Panc1 (cell line): ENCODE results near the gene CES1.
"Not testable (repeated sequence)": the region's sequence is repeated elsewhere in the genome, so short reads cannot be mapped to it uniquely, and the experiment has no call there.

ENCODE experiments used
- CTCF ChIP-seq: fragments of 450-650 bp; IDR thresholded peaks from 2 replicates; pipeline ENCODE4 v1.5.1; 2017; ENCODE audit warnings: mild to moderate bottlenecking
- POLR2AphosphoS5 ChIP-seq: IDR thresholded peaks from 2 replicates; pipeline ENCODE4 v1.6.1; 2012; ENCODE audit warnings: mild to moderate bottlenecking, low read depth, low read length, moderate library complexity
- SIN3A ChIP-seq: IDR thresholded peaks from 2 replicates; pipeline ENCODE4 v1.6.1; 2012; ENCODE audit warnings: low read depth, mild to moderate bottlenecking, low read length, moderate library complexity, borderline replicate concordance; ENCODE audit not compliant: insufficient read depth

DNA sequence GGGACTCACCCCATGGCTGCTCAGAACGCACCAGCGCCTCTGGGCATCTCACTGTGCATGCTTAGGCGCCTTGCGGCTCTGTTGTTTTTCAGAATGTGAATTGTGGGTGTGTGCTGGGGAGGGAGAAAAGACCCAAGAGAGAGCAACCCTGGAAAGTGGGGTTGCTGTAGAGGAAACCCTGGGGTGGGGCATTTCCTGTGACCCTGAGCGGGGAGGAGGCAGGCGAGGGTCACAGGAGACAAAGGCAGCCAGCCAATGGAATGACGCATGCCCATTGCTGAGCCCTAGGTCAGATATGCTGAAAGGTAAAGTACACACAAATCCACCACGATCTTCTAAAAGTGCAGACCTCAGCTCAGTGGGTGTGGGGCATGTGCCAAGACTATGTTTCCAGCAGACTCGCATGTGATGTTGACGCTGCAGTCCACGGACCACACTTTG is 39.9 kb downstream of the CES1 start:
- not testable (repeated sequence) for TF ChIP-seq CTCF, POLR2AphosphoS5, SIN3A
